HG03558 (cell line): ENCODE measurements around the gene ABCC1.

Experiments
- ATAC-seq: cut with Tn5 transposase; IDR thresholded peaks from one replicate; pipeline ENCODE4 v1.9.1; 2021; ENCODE audit warnings: moderate number of reproducible peaks; ENCODE audit not compliant: unreplicated experiment; ENCODE audit errors: extremely low read depth

Gene ABCC1

DNA sequence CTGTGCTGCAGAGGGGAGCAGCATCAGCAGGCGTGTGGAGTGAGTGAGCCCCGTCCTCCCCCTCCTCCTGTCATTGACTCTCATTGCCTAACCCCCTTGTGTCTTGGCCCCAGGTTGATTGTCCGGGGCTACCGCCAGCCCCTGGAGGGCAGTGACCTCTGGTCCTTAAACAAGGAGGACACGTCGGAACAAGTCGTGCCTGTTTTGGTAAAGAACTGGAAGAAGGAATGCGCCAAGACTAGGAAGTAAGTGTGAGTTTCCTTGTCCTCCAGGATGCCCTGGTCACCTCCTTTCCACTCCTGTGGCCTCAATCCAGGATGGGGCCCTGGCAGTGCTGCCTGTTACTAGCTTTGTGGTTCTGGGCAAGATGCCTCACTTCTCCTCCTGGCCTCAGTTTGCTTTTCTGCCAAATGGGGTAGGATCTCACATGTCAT is 87.0 kb downstream of the ABCC1 start:
- no peak for ATAC-seq

DNA sequence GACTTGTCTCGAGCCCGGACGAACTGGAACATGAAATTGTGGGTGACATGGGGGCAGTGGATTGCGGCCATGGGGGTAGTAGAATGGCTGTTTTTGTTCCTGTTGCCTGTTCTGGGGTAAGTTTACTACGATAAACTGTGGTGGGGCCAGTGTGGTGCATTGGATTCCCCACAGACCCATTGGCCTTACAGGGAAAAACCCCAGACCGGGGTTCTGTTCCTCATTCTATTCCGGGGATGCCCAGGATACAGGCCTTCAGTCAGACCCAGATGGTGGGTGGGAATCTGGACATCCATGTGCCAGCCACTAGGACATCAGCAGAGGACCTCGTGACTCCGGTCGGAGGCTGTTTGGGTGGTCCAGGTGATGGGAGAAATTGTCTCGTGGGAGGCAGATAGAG is 88.1 kb downstream of the ABCC1 start:
- ATAC-seq: no peak

DNA sequence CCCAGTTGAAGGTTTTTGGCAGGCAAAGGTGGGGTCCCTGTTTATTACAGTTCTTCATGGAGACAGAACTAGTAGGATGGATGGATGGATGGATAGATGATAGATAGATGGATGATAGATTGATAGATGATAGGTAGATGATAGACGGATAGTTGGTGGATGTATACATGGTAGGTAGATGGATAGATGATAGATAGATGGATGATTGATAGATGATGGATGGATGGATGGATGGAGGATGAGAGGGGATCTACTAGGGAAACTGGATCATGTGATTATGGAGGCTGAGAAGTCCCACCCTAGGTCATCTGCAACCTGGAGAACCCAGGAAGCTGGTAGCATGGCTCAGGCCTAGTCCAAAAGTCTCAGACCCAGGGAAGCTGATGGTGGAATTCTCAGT is 88.6 kb downstream of the ABCC1 start:
- no peak for ATAC-seq

DNA sequence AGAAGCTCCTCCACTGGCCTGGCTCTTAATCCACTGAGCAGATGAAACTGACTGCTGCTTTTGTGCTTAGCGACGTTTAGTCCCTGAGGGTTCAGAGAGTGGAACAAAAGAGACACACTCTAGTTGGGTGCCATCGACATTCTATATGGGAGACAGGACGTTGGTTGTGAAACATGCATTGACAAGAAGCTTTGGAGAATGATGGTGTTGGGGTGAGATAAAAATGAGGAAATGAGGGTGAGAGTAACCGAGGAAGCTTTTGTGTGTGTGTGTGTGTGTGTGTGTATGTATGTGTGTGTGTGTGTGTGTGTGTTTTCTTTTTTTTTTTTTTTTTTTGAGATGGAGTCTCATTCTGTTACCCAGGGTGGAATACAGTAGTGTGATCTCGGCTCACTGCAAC is 89.5 kb downstream of the ABCC1 start:
- ATAC-seq: no peak

DNA sequence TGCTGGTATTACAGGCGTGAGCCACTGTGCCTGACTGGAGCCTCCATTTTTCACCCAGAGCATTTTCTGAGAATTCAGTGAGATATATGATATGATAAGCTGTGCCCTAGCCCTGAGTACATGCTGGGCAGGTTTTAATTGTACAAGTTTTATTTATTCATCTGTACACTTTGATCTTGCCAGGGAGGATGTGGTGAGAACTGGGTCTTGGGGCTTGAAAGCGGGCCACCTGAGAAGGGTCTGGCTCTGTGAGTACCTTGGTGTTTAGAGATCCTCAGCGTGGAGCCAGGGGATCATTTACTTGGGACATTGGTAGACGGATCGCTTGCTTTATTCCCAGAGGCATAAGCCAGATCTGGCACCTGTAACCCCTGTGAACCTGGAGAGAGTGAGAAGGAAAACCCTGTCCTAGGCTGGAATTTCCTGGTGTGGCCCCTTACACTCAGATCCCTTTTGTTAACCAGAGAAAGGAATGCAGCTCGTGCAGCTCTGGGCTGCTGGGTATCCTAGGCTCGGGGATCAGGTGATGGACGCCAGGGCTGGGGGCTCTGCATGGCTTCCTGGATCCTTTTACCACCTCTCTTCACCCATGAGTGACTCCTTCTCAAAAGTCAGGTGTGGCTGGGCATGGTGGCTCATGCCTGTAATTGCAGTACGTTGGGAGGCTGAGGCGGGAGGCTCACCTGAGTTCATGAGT is 91.9 kb downstream of the ABCC1 start:
- ATAC-seq: no peak

DNA sequence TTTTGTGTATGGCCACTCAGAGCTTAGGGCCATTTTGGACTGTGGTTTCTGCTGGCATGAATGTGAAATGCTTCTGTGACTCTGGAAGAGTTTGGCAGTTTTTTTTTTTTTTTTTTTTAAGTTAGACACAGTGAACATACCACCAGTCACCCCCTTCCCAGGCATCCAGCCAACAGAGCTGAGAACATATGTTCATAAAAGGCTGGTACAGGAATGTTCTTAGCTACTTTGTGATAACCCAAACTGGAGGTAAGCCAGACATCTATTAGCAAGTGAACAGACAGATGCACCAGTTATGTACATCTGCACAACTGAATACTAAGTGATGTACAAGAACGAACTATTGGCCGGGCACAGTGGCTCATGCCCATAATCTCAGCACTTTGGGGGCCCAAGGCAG is 92.7 kb downstream of the ABCC1 start:
- no peak for ATAC-seq

DNA sequence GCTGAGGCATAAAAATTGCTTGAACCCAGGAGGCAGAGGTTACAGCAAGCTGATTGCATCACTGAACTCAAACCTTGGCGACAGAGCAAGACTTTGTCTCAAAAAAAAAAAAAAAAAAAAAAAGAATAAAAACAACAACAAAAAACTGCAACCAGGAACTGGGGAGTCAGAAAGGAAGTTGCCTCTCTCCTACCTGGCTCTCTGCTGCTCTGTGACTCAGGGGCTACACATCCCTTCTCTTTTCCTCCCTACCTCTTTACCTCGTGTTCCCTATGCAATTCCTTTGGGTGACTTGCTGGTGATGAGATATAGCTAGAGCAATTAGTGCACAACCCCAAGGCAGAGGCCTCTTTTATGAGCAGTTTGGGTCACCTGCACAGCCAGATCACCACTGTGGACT is 95.9 kb downstream of the ABCC1 start:
- ATAC-seq: no peak

DNA sequence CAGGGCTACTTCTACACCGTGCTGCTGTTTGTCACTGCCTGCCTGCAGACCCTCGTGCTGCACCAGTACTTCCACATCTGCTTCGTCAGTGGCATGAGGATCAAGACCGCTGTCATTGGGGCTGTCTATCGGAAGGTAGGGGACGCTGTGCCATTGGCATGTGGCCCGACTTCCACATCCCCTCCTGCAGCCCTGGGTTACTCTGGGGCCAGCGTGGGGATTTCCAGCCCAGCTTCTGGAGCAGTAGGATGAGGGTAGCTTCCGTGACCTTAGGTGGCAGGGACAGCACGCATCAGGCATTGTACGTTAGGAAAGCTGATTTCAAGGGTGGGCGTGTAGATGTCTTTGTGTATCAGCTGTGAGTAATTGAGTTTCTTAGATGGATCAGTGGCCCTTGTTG is 96.5 kb downstream of the ABCC1 start:
- ATAC-seq: no peak

DNA sequence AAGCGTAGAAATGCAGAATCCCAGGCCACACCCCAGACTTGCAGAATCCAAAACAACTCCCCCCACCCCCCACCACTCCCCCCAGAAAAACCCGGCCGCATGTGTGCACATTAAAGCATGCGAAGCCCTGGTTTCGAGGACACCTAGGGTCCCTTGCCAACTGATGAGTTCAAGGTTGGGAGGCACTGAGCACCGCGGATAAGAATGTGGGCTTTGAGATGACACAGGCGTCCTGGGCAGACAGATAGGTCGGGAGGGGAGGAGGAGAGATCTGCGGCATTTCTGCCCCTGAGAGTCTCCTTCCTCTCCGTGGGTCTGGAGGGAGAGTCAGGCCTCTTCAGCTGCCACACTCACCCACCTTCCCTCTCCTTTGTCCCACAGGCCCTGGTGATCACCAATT is 98.3 kb downstream of the ABCC1 start:
- no peak for ATAC-seq

DNA sequence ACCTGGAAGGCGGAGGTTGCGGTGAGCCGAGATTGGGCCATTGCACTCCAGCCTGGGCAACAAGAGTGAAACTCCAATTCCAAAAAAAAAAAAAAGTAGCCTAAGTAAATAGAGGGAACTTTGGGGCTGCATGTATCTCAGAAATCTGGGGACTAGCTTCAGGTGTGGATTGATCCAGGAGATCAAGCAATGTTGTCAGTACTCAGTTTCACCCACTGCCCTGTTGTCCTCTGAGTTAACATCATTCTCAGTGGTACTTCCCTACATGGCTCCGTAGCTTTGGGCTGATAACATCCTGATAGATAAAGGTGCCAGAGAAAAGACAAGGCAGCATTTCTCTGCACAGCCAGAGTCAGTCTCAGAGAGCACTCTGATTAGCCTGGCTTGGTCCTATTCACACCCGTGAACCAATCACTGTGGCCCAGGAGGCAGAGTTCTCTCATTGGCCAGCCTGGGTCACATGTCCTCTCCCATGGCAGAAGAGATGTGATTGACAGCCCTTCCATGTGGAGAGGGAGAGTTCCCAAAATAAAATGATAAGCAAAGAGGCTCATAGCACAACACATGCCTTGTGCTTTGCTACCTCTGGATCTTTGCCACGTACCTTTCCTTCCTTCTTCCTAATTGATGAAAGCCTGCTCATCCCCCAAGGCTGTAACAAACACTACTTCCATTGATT is 99.6 kb downstream of the ABCC1 start:
- ATAC-seq: no peak

DNA sequence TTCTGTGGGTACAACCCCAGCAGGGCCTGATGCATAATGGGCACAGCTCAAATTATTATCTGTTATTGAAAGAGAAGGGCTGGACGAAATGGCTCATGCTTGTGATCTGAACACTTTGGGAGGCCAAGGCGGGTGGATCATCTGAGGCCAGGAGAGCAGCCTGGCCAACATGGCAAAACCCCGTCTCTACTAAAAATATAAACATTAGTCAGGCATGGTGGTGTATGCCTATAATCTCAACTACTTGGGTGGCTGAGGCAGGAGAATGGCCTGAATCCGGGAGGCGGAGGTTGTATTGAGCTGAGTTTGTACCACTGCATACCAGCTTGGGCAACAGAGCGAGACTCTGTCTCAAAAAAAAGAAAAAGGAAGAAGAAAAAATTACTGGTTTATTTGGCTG is 100.7 kb downstream of the ABCC1 start:
- ATAC-seq: no peak

DNA sequence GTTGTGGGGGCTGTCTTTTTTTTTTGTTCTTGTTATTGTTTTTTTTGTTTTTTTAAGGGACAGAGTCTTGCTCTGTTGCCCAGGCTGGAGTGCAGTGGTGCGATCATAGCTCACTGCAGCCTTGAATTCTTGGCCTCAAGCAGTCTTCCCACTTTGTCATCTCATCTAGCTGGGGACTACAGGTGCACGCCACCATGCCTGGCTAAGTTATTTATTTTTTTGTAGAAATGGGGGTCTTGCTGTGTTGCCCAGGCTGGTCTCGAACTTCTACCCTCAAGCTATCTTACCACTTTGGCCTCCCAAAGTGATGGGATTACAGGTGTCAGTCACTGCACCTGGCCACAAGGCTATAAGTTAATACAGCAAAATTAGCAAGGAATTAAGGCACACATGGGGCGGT is 101.7 kb downstream of the ABCC1 start:
- ATAC-seq: no peak

DNA sequence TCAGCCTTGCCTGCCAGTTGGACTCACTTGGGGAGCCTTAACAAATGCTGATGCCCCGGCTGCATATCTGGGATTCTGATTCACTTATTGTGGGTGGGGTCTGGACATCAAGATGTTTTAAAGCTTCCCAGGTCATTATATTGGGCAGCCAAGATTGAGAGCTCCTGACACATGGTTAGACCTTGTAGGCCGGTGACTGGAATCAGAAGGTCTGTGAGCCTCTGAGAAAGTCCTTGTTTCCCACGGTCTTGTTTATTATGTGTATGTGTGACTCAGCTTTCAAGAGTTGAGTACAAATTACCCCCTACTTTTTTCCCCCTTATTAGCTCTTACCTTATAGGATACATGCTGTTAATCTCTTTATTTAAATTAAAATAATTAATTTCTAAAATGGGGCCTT is 103.5 kb downstream of the ABCC1 start:
- ATAC-seq: no peak

DNA sequence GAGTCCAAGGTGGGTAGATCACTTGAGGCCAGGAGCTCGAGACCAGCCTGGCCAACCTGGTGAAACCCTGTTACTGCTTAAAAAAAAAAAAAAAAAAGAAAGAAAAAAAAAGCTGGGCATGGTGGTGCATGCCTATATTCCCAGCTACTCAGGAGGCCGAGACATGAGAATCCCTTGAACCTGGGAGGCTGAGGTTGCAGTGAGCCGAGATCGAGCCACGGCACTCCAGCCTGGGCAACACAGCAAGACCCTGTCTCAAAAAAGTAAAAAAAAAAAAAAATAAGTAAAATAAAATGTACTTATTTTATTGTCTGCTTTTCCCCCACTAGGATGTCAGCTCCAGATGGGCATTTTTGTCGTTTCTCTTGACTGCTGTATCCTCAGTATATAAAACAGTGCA is 107.7 kb downstream of the ABCC1 start:
- ATAC-seq: no peak

DNA sequence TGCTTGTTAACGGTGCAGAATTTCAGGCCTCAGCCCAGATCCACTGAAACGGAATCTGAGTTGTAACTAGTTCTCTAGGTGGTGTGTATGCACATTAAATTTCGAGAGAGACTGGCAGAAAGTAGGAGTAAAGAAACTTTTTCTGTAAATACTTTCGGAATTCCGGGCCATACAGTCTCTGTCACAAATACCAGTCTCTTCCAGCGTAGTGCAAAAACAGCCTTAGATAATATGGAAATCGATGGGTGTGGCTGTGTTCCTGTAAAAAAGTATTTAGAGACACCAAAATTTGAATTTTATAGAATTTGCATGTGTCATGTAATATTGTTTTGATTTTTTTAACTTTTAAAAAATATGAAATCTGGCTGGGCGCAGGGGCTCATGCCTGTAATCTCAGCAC is 109.7 kb downstream of the ABCC1 start:
- ATAC-seq: no peak

DNA sequence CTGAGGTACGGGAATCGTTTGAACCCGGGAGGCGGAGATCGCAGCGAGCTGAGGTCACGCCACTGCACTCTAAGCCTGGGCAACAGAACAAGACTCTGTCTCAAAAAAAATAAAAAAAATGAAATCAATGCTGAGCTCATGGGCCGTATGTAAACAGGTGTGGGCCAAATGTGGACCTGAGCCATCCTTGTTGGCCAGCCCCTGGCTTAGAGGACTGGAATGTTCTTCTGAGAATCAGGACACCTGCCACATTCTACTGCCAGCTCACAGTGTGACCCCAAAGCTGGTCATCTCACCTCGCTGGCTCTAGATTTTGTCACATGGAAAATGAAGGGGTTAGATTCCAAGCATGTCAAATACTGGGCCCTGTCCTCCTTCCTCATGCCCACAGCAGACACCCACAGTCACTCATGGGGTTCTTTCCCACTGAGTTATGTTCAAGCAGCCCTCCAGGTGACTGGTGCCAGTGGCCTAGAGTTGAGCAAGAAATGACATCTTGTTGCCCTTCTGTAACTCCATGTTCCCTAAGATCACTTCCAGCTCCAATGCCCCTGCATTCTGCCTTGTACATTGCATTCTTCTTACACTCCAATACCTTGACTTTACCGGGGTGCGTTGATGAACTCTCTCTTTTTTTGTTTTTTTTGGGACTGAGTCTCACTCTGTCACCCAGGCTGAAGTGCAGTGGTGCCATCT is 110.6 kb downstream of the ABCC1 start:
- ATAC-seq: no peak

DNA sequence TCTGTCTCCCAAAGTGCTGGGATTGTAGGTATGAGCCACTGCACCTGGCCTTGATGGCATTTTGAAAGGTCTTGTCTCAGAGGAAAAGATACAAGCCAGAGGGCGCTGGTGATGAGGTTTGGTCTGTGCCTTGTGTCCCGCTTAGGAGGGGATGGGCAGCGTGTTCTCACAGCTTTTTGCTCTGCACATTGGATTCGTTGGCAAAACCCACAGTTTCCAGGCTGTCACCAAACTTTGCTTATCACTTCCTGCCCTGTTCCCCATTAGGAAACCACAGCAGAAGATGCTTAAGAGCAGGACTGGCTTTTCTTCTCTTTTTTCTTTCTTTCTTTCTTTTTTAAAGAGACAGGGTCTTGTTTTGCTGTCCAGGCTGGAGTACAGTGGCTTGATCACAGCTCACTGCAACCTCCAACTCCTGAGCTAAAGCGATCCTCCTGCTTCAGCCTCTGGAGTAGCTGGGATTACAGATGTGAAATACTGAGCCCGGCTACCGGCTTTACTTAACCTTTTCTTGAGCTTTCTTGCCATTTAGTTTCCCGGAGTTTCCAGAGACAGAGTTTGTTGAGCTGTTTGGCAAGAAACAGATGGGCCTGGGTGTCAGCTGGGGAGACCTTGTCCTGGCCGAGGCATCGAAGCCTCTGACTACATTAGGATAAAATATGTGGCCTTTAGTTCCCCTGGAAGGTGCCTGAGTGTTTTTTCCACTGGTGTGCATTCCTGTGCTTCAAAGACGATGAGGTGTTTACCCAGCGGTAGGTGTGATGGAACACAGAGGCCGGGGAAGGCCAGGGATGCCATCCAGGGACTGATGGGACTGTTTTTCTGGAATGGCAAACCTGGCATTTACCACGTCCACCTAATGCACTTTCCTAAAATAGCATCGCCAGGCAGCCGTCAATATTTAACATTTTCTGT is 112.9 kb downstream of the ABCC1 start:
- no peak for ATAC-seq

DNA sequence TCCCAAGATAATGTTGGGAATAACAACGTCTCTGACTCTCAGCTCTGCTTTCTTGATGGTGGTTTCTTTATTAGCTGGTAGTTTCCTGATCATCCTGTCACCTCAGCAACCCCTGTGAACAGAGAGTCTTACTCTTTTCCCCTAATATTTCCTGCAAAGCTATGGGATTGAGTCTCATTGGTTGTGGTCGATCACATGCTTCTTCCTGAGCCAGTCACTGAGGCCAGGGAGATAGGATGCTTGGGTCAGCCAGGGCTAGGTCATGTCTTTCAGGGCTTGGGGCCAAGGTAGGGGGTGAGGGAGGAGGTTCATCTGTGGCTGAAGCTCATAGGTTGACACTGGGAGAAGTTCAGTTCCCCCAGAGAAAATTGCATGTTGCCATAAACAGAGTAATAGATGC is 114.3 kb downstream of the ABCC1 start:
- no peak for ATAC-seq

DNA sequence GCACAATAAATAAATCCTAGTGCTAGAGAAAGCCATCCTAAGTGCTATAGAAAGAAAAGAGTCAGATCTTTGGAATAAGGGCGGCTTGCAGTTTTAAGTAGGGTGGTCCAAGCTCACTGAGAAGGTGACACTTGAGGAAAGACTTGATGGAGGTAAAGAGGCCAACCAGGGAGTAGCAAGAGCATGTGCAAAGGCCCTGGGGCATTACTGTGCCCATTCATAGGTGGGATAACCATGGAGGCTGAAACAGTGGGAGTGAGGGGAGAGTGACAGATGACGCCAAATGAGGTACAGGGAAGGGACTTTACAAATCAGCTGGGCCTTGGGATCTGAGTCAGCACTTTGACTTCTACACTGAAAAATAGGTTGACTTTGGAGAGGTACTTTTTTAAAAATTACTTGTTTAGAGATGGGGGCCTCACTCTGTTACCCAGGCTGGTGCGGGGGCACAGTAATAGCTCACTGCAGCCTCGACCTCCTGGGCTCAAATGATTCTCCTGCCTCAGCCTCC is 115.5 kb downstream of the ABCC1 start:
- ATAC-seq: no peak

DNA sequence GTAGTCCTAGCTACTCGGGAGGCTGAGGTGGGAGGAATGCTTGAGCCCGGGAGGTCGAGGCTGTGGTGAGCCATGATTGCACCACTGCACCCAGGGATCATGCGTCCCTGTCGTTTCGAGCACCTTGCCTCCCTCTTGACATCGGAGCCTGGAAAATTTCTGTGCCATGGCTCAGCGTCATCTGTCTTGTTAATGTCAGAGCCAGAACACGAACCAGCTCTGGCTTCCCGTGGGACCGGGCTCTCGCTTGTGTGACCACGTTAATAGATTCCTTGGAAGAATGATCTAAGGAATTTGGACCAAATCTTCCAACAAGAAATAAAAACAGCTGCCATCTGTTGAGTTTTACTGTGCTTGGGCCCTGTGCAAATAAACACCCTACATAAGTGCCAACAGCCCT is 117.7 kb downstream of the ABCC1 start:
- ATAC-seq: no peak
